NCI-H1694 treated with DMSO at 0.1 percent for 48 hours (cell line): Measurements from ENCODE around the gene CHAF1A.

Source experiments
- DNase-seq: peaks from one replicate; lab custom pipeline; 2025; lab: John Stamatoyannopoulos, UW

The CHAF1A gene

GRCh38 chr19:4367336-4367723 lies 35.1 kb upstream of the CHAF1A start:
- DNase-seq, result no peak

- no peak for DNase-seq
Measured at GRCh38 chr19:4367781-4368127, 34.7 kb upstream of the CHAF1A start.

GRCh38 chr19:4368128-4368820 lies 34.2 kb upstream of the CHAF1A start:
- no peak for DNase-seq

- DNase-seq, result no peak
Measured at GRCh38 chr19:4369109-4369887, 33.1 kb upstream of the CHAF1A start.

GRCh38 chr19:4369888-4370260 lies 32.6 kb upstream of the CHAF1A start:
- peak; percentile 52 for DNase-seq

- no peak for DNase-seq
Measured at GRCh38 chr19:4370418-4371041, 31.9 kb upstream of the CHAF1A start.

- DNase-seq, result no peak
Measured at GRCh38 chr19:4371247-4372164, 30.9 kb upstream of the CHAF1A start.

- no peak for DNase-seq
Measured at GRCh38 chr19:4372165-4373012, 30.1 kb upstream of the CHAF1A start.

GRCh38 chr19:4373013-4373367 lies 29.4 kb upstream of the CHAF1A start:
- DNase-seq, result no peak

- no peak for DNase-seq
Measured at GRCh38 chr19:4373601-4374497, 28.6 kb upstream of the CHAF1A start.

GRCh38 chr19:4374498-4375163 lies 27.8 kb upstream of the CHAF1A start:
- DNase-seq, result no peak

GRCh38 chr19:4375164-4376027 lies 27.0 kb upstream of the CHAF1A start:
- peak; percentile 49 for DNase-seq

GRCh38 chr19:4376028-4376670 lies 26.3 kb upstream of the CHAF1A start:
- DNase-seq, result no peak

GRCh38 chr19:4376671-4376990 lies 25.8 kb upstream of the CHAF1A start:
- DNase-seq, result no peak

GRCh38 chr19:4376991-4377781 lies 25.3 kb upstream of the CHAF1A start:
- no peak for DNase-seq

GRCh38 chr19:4378886-4379285 lies 23.6 kb upstream of the CHAF1A start:
- DNase-seq, result no peak

GRCh38 chr19:4379383-4380253 lies 22.8 kb upstream of the CHAF1A start:
- DNase-seq, result no peak
